ENCODE measurements around the gene ATRIP. TPM values are rescaled to one million over a fixed set of nuclear protein-coding genes. Genes with fewer than 3 reads are reported as not detected.

The ATRIP gene
- total and polyA plus RNA-seq, 11 donors: 2.1 to 5.1 (median 3.6) TPM

- no peaks in the 10 kb centered on the region for H3K4me1 ChIP-seq
- TF ChIP-seq, protein P1, sequence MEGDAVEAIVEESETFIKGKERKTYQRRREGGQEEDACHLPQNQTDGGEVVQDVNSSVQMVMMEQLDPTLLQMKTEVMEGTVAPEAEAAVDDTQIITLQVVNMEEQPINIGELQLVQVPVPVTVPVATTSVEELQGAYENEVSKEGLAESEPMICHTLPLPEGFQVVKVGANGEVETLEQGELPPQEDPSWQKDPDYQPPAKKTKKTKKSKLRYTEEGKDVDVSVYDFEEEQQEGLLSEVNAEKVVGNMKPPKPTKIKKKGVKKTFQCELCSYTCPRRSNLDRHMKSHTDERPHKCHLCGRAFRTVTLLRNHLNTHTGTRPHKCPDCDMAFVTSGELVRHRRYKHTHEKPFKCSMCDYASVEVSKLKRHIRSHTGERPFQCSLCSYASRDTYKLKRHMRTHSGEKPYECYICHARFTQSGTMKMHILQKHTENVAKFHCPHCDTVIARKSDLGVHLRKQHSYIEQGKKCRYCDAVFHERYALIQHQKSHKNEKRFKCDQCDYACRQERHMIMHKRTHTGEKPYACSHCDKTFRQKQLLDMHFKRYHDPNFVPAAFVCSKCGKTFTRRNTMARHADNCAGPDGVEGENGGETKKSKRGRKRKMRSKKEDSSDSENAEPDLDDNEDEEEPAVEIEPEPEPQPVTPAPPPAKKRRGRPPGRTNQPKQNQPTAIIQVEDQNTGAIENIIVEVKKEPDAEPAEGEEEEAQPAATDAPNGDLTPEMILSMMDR (IDR thresholded peaks at IDR 0.05): no peak
- no peak for TF ChIP-seq POLR2A (IDR thresholded peaks at IDR 0.05)
- H3K27me3 ChIP-seq: no peaks in the 10 kb centered on the region
- WGBS, 4 donors: 87 to 92% (median 89%) methylated on average over 7 of the region's 7 CpGs
- intact Hi-C loops (cut with DNase I): no loop called here
- DNase-seq: no peak
- peaks cover 0 to 66% (median 21%) of the 10 kb centered on the region in 9 donors for H3K36me3 ChIP-seq
- no peak overlapping the region for H3K27ac ChIP-seq
- H3K4me3 ChIP-seq: no peak overlapping the region
- no peak for ATAC-seq
- H3K9me3 ChIP-seq: no peaks in the 10 kb centered on the region
These were observed 46.1 kb downstream of the ATRIP start for GRCh38 chr3:48492461-48493202.

DNA sequence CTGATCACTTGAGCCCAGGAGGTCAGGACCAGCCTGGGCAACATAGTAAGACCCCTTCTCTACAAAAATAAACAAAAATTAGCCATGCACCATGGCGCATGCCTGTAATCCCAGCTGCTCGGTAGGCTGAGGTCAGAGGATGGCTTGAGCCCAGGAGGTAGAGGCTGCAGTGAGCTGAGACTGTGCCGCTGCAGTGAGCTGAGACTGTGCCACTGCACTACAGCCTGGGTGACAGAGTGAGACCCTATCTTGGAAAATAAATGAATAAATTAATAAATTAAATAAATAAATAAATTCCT lies 46.6 kb downstream of the ATRIP start:
- H3K4me1 ChIP-seq: no peaks in the 10 kb centered on the region
- TF ChIP-seq, protein P1 (IDR thresholded peaks at IDR 0.05): no peak
- no peak for TF ChIP-seq POLR2A (IDR thresholded peaks at IDR 0.05)
- intact Hi-C loops (cut with DNase I): no loop called here
- no peaks in the 10 kb centered on the region for H3K27me3 ChIP-seq
- peaks cover 0 to 70% (median 27%) of the 10 kb centered on the region in 9 donors for H3K36me3 ChIP-seq
- no peaks in the 10 kb centered on the region for H3K9me3 ChIP-seq
- 95 to 99% (median 96%) methylated on average over 3 of the region's 3 CpGs for WGBS, 4 donors
- no peak overlapping the region for H3K27ac ChIP-seq
- H3K4me3 ChIP-seq: no peak overlapping the region
- ATAC-seq (no peak), DNase-seq (no peak)

DNA sequence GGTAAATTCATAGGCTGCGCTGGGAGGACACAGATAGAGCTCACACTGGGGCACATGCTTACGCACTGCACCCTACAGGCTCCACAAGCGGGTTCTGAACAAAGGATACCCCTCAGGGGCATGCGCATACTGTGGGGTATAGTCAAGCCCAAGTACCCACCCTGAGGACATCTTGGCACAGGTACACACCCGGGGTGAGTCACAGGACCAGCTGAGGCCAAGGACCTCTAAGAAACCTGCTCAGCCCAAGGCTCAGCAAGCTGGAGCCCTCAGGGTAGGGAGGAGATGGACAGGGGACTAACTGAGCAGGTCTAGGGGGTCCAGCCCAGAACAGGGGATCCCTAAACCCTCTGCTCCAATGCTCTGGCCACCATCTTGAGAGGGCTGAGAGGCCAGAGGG lies 54.1 kb downstream of the ATRIP start:
- no peak for DNase-seq
- H3K4me3 ChIP-seq: no peak overlapping the region
- ATAC-seq: no peak
- peaks cover 0 to 49% (median 25%) of the 10 kb centered on the region in 9 donors for H3K36me3 ChIP-seq
- peaks cover 0 to 3% (median 0%) of the 10 kb centered on the region in 12 donors for H3K9me3 ChIP-seq
- no peak for TF ChIP-seq POLR2A (IDR thresholded peaks at IDR 0.05)
- TF ChIP-seq, protein P1 (IDR thresholded peaks at IDR 0.05): no peak
- no peak overlapping the region for H3K27ac ChIP-seq
- intact Hi-C loops (cut with DNase I): loop anchor here in 5 of 10 donors (5.0 kb wide), 2 partner anchors 33 to 47 kb away; a partner anchor contains a TSS
- no peaks in the 10 kb centered on the region for H3K27me3 ChIP-seq
- 94 to 100% (median 98%) methylated on average over 3 to 5 of the region's 5 CpGs for WGBS, 4 donors
- H3K4me1 ChIP-seq: peaks cover 6 to 32% (median 27%) of the 10 kb centered on the region in 12 donors

DNA sequence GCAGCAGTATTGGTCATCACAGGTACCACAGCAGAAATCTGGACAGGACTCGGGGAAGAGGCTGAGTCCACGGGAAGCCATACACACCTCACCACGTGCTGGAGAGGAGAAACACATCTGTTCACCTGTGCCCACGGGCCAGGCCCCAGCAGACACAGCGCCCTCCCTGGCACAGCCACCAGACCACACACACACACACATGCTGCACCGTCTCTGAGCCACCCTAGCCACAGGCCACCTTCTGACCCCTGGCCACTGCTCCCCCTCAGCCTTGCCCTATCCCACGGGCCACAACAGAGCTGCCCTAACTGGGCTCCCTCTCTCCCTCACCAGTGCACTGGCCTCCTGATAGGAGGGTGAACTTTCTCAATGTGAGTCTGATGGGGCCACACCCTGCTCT lies 54.7 kb downstream of the ATRIP start:
- TF ChIP-seq, protein P1 (IDR thresholded peaks at IDR 0.05): no peak
- TF ChIP-seq POLR2A (IDR thresholded peaks at IDR 0.05): no peak
- Histone ChIP-seq H3K9me3 (peaks cover 0 to 3% (median 0%) of the 10 kb centered on the region in 12 donors), H3K27ac (no peak overlapping the region), H3K4me1 (peaks cover 6 to 32% (median 27%) of the 10 kb centered on the region in 12 donors), H3K4me3 (no peak overlapping the region), H3K36me3 (peaks cover 0 to 43% (median 20%) of the 10 kb centered on the region in 9 donors), H3K27me3 (no peaks in the 10 kb centered on the region)
- ATAC-seq (no peak), DNase-seq (no peak)
- 84 to 93% (median 89%) methylated on average over 7 of the region's 7 CpGs for WGBS, 4 donors
- intact Hi-C loops (cut with DNase I): loop anchor here in 5 of 10 donors (5.0 kb wide), 2 partner anchors 34 to 46 kb away; a partner anchor contains a TSS

Measured in heart left ventricle (tissue), 16 donors.